Stimulated activated CD8-positive, alpha-beta memory T cell treated with anti-CD3 and anti-CD28 coated beads, Interleukin-7, amount 100 ng/mL, for 24 hours (primary cell): ENCODE measurements around the gene PDSS1.
A peak's percentile ranks its signal among the peaks of the same experiment; 100 is the strongest.
"Not testable (repeated sequence)": the region's sequence is repeated elsewhere in the genome, so short reads cannot be mapped to it uniquely, and the experiment has no call there.

ENCODE experiments used
- DNase-seq: peaks from one replicate; pipeline ENCODE4 v3.0.0-alpha.2; 2020; ENCODE audit warnings: low read depth

PDSS1 gene

GRCh38 chr10:26697163-26697921, at the start of gene PDSS1:
Gene PDSS1, plus strand, starts transcription at chr10:26697701. Its CDS starts 11 bp downstream, at chr10:26697712.
- peak; percentile 31 for DNase-seq

DNA sequence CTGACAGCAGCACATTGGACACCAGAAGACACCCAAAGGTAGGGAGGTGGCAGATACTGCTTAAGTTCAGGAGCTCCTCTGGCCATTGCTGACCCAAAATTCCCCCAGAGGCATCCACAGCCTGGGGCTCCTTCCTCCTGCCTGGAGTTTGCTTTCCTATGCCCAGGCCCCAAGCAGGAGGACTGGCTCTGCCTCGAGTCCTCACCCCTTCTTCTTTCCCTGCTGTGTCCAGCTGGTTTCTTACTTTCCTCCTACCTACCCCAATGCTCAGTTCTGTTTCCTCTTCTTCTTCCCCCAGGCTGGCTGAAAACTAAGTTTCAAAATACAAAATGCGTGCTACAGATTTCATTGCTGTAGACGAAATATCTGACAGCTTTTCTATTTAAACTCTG, 49.3 kb upstream of the PDSS1 start:
- DNase-seq: not testable (repeated sequence)

DNA sequence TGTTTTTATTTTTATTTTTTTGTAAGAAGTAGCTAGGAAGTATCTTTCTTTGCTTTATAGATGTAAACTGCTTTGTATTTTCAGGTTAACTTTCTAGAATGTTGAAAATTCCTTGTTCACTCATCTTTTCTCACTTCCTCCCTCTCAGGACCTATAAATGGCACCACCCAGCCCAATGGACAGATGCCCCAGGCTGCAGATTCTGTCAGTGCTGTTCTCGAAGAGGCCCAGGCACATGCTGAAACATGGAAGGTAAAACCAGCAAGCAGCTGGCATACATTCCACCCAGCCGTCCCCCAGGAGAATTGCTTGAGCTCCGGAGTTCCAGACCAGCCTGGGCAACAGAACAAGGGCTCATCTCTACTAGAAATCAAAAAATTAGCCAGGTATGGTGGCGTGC, 47.1 kb upstream of the PDSS1 start:
- DNase-seq: no peak

- DNase-seq: not testable (repeated sequence)
These were observed 46.0 kb upstream of the PDSS1 start for GRCh38 chr10:26651476-26651875.

GRCh38 chr10:26653004-26653403, 44.5 kb upstream of the PDSS1 start:
- no peak for DNase-seq

DNA sequence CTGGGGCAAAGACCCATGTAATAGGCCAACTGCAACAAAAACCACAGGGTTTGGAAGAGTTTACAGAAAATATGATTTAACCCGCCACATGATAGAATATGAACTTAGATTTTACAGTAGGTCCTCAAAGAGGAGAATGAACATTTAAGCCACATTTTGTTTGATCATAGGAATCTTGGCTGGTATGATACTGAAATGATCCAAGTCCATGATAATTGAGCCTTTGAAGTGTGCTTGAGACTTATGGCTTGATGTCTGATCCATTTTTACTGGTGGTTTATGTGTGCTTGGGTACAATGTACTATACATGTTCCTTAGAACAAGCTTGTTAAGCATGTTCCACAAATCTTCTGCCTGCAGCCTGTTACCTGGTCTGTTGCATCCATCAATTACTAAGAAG, 41.8 kb upstream of the PDSS1 start:
- DNase-seq: no peak

GRCh38 chr10:26662864-26663263, 34.6 kb upstream of the PDSS1 start:
- no peak for DNase-seq

DNA sequence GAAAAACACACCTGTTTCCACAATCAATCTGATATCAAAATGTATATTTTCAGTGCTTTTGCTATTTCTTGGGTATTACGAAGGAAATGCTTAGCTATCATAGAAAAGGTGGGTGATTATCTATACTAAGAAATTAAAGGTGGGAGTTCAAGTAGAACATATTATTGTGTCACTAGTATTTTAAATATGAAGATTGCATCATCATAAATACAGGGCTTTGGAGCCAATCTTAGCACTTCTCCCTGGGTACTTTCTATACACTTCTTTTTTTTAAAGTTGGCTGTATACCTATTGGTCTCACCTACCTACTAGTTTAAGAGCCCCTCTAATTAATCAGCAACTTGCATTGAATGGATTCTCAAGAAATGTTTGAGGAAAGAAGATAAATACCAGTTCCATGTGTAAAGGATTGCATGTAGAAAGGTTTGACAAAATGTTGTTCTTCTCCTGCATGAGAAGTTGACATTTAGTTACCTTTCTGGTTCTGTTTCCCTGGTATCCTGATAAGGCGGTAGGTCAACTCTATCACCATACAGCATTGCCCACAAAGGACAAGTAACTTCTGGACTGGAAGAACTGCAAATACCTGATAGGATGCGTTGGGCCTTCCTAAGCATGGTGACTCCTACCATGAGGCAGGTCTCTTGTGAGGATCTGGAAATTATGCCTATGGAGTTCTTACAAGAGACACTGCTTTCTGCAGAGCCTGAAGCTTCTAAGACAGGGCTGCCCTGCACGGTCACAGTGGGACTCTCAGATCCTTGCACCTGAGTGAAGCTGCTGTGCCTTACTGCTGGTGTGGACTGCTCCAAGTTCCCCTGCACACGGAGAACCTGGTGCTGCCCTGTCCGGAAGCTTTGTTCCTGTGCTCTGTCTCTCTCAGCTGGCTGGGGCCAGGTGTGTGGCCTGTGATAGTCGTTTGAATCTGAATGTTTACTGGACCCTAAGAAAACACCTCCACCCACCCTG, 32.1 kb upstream of the PDSS1 start:
- no peak for DNase-seq

GRCh38 chr10:26675873-26676257, 21.6 kb upstream of the PDSS1 start:
- DNase-seq: no peak

DNA sequence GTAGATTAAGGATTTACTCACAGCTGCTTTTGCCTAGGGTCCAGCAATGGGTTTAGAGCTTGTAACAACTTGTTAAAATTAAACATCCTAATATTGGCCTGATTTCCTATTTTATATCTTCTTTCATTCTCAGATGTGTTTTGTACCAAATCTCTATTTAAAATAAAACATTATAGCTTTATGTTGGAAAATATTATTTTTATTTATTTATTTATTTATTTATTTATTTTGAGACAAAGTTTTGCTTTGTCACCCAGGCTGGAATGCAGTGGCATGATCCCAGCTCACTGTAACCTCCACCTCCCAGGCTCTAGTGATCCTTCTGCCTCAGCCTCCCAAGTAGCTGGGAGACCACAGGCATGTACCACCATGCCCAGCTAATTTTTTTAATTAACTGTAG, 17.9 kb upstream of the PDSS1 start:
- DNase-seq: no peak

- no peak for DNase-seq
These were observed 16.4 kb upstream of the PDSS1 start for GRCh38 chr10:26681076-26681475.

DNA sequence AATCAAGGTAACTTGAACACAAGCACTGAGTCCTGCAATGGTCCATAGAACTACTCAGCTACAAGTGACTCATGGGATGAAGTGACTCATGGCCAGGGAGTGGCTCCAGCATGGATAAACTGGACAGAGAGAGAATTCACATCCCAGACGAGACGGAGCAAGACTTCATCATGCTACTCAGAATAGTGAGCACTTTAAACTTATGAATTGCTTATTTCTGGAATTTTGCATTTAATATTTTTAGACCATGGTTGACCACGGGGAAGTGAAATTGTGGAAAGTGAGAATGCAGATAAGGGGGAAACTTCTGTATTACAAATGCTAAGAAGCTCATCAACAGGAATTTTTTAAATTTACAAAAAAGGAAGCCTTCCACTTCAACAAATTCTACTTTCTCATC, 15.5 kb upstream of the PDSS1 start:
- DNase-seq: not testable (repeated sequence)

DNA sequence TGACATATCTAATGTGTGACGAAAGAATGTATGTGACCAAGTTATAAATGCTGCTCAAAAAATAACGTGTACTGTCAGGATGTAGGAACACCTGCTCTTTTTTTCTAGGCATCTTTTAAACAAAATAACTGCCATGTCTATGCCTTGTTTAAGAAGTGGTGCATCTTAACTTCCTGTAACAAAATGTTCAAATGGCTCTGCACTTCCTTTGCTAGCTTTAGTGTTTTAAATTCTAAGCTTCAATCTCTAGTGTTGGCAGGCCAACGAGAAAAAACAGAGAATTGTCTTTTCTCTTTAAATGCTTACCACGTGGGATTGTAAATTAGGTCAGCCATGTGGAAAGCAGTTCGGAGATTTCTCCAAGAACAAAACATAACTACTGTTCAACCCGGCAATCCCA, 14.6 kb upstream of the PDSS1 start:
- DNase-seq: no peak

- not testable (repeated sequence) for DNase-seq
These were observed 12.7 kb upstream of the PDSS1 start for GRCh38 chr10:26684667-26685264.

DNA sequence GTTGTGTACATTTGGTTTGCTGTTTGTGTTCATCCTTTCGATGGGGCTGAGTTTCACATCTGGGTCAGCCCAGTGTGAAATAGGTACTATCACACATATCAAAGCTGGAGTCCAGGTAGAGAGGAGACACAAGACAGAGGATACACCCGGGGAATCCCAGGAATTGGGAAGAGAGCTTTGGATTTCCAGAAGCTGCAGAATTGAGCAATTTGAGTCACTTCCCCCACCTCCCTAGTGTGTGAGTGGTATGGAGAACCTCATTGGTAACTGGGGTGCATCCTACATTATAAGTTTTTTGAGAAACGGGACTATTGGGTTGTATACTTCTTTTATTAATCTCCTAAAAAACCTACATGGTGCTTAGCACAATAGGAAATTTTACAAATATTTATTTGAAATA, 12.1 kb upstream of the PDSS1 start:
- DNase-seq: no peak

GRCh38 chr10:26689399-26689798, 8.1 kb upstream of the PDSS1 start:
- DNase-seq: no peak

DNA sequence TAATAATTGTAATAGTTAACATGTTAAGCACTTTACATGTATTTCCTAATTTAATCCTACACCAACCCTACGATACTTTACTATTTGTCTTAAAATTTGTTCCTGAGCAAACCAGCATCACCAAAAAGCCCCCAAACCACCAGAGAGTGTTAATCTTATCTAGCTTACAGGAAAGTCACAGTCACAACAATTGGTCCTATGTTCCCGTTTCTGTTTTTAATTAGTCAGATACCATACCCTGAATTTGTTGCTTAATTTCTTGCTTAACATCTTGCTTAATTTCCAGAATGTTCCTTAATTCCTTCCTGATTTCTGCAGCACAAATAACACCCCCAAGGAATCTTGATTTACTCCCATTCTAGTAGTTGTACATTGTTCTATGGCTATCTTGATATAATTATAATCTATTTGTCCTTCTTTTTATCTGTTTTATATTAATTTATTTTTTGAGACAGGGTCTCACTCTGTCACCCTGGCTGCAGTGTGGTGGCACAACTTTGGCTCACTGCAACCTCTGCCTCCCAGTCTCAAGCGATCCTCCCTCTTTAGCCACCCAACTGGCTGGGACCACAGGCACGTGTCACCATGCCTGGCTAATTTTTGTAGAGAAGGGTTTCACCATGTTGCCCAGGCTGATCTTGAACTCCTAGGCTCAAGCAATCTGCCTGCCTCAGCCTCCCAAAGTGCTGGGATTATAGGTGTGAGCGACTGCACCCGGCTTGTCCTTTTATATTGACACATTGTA, 6.6 kb upstream of the PDSS1 start:
- no peak for DNase-seq

DNA sequence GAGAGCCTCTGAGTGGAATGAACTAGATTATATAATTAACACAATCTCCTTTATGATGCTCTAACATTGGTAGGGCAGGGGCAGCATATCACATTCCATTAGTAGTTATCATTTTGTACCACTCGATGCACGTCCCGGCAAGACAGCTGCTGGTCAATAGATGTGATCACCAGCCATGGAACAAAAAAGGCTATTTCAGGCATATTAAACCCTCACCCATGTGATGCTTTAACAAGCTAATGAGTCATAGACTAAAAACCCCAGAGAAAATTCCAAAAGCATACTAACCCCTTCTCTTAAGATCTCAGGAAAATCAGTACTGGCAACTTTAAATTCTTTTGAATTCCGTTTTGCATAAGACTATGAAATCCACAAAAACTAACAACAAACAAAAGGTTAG, 3.0 kb upstream of the PDSS1 start:
- DNase-seq: not testable (repeated sequence)

- no peak for DNase-seq
These were observed 727 bp upstream of the PDSS1 start for GRCh38 chr10:26696786-26697162.

DNA sequence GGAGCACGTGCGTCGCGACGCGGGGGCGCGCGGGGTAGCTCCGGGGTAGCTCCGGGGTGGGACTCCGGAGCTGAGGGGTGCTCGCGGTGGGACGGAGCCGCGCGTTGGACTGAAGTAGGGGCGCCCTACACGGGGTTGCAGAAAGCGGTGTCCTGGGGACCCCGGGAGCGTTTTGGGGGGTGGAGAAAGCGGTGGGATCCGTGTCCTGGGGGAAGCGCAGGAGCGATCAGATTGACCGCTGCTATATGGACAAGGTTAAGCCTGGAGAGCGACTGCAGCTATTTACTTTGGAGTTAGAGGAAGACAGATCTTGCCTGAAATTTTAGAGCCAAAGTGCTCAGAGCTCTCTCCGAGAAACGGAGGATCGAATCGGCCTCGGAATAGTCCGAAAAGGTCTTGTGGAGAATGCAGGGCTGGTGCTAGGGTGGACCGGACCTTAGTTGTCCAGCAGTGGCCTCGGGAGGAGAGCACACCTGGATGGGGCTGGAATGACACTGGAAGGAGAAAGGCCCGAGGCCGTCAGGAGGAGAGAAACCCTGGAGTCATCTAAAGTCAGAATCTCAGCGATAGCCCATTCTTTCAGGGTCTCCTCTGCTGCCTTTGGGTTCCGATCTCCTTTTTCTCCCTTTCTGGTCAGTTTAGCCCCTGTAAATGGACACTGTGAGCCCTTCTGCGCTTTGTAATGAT, 564 bp downstream of the PDSS1 start:
- DNase-seq: no peak

DNA sequence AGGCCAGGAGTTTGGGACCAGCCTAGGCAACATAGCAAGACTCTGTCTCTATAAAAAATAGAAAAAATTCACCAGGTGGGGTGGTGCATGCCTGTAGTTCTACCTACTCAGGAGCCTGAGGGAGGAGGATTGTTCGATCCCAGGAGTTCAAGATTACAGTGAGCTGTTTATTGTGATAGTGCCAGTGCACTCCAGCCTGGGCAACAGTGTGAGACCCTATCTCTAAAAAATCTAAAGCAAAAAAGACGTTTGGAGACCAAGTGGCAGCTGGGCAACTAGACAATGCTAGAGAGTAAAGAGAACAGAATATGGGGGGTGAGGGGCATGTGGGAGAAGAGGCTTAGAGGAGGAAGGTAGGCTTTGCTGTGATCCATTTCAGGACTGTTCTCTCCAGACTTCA, 1.4 kb downstream of the PDSS1 start:
- DNase-seq: no peak
